GM12873 (cell line): Measurements from ENCODE around the gene ADCYAP1.

Source experiments
- CTCF ChIP-seq: IDR thresholded peaks from 2 replicates; pipeline ENCODE4 v1.5.1; 2012; ENCODE audit warnings: low read depth, mild to moderate bottlenecking, moderate library complexity, low read length, control low read depth; ENCODE audit not compliant: insufficient read depth; ENCODE audit errors: missing control alignments

The ADCYAP1 gene

GRCh38 chr18:949724-950631 lies 45.3 kb downstream of the ADCYAP1 start:
- no peak for TF ChIP-seq CTCF

- no peak for TF ChIP-seq CTCF
Observed at GRCh38 chr18:950882-951495, 46.3 kb downstream of the ADCYAP1 start.

GRCh38 chr18:955384-956066 lies 50.9 kb downstream of the ADCYAP1 start:
- TF ChIP-seq CTCF: no peak

- no peak for TF ChIP-seq CTCF
Observed at GRCh38 chr18:957829-958228, 53.2 kb downstream of the ADCYAP1 start.

GRCh38 chr18:959854-960253 lies 55.2 kb downstream of the ADCYAP1 start:
- TF ChIP-seq CTCF: no peak
